ENCODE measurements around the gene DCT.

DNA sequence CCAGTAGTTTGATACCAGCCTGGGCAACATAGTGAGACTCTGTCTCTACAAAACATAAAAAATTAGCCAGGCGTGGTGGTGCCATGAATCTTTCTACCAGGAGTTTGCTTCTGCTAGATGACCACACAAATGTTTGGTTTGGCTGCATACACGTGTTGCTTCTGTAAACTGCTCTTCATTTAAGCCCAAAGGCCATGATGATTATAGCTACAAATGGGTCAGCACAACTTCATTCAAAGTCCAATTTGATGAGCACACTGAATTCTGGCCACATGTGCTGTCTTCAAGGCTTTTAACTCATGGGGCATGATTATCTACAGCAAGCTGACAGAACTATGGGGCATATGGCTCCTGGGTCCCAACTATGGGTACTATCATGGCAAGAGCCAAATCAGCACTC, 46.3 kb upstream of the DCT start:
- TF ChIP-seq POLR2A (IDR thresholded peaks at IDR 0.05) (no peak), EP300 (IDR thresholded peaks at IDR 0.05) (no peak), POLR2AphosphoS5 (IDR thresholded peaks at IDR 0.05) (no peak)
- TF ChIP-seq, protein P1, sequence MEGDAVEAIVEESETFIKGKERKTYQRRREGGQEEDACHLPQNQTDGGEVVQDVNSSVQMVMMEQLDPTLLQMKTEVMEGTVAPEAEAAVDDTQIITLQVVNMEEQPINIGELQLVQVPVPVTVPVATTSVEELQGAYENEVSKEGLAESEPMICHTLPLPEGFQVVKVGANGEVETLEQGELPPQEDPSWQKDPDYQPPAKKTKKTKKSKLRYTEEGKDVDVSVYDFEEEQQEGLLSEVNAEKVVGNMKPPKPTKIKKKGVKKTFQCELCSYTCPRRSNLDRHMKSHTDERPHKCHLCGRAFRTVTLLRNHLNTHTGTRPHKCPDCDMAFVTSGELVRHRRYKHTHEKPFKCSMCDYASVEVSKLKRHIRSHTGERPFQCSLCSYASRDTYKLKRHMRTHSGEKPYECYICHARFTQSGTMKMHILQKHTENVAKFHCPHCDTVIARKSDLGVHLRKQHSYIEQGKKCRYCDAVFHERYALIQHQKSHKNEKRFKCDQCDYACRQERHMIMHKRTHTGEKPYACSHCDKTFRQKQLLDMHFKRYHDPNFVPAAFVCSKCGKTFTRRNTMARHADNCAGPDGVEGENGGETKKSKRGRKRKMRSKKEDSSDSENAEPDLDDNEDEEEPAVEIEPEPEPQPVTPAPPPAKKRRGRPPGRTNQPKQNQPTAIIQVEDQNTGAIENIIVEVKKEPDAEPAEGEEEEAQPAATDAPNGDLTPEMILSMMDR (IDR thresholded peaks at IDR 0.05) = no peak

Data from sigmoid colon (tissue), 4 donors.